Keratinocyte (primary cell): ENCODE measurements around the gene DMXL2. TPM values are rescaled to one million over a fixed set of nuclear protein-coding genes. Genes with fewer than 3 reads are reported as not detected.

Experiments
- DNase-seq: peaks from one replicate; pipeline ENCODE4 v3.0.0-alpha.2; 2011; ENCODE audit warnings: low read depth, missing footprints, low spot score
- FAIRE-seq: peaks from 2 replicates; lab custom pipeline; 2011; peaks lifted over from hg19 to GRCh38; lab: Jason Lieb, UNC
- H2AFZ ChIP-seq: 2 replicates; pipeline ENCODE4 v1.6.0; 2012; ENCODE audit warnings: low read length, control low read depth, inconsistent platforms; ENCODE audit not compliant: control insufficient read depth
- H3K27ac ChIP-seq: 2 replicates; pipeline ENCODE4 v1.5.1; 2011; ENCODE audit warnings: low read length; ENCODE audit not compliant: control insufficient read depth, insufficient read depth
- H3K27me3 ChIP-seq: 3 replicates; pipeline ENCODE4 v1.6.0; 2011; ENCODE audit warnings: low read length; ENCODE audit not compliant: control insufficient read depth, insufficient read depth; ENCODE audit errors: extremely low read depth
- H3K36me3 ChIP-seq, 2 experiments: 2 replicates in 1 of 2; 3 replicates in 1 of 2; pipeline ENCODE4 v1.5.1; 2011; ENCODE audit warnings: low read length in 2 of 2, mild to moderate bottlenecking in 1 of 2; ENCODE audit not compliant: control insufficient read depth in 2 of 2, insufficient read depth in 2 of 2; ENCODE audit errors: extremely low read depth in 1 of 2
- H3K4me1 ChIP-seq: 3 replicates; pipeline ENCODE4 v1.5.1; 2011; ENCODE audit warnings: low read length; ENCODE audit not compliant: control insufficient read depth, insufficient read depth; ENCODE audit errors: extremely low read depth
- H3K4me2 ChIP-seq: 3 replicates; pipeline ENCODE4 v1.6.0; 2011; ENCODE audit warnings: low read depth, low read length; ENCODE audit not compliant: control insufficient read depth, insufficient read depth; ENCODE audit errors: extremely low read depth
- H3K4me3 ChIP-seq, 3 experiments: fragments of 200-600 bp in 1 of 3; sonication (generic) in 1 of 3; 2 replicates in 2 of 3; 3 replicates in 1 of 3; pipeline ENCODE4 v1.5.1; 2011 to 2016; ENCODE audit warnings: low read length in 3 of 3, mild to moderate bottlenecking in 3 of 3, control low read depth in 2 of 3, inconsistent platforms in 1 of 3, low read depth in 1 of 3, mixed read lengths in 1 of 3, mixed run types in 1 of 3, moderate library complexity in 1 of 3; ENCODE audit not compliant: control insufficient read depth in 2 of 3, insufficient read depth in 2 of 3; ENCODE audit errors: extremely low read depth in 1 of 3
- H3K79me2 ChIP-seq: 2 replicates; pipeline ENCODE4 v1.6.0; 2012; ENCODE audit warnings: low read length; ENCODE audit not compliant: control insufficient read depth, insufficient read depth
- H3K9ac ChIP-seq: 3 replicates; pipeline ENCODE4 v1.6.0; 2011; ENCODE audit warnings: low read length; ENCODE audit not compliant: control insufficient read depth, insufficient read depth; ENCODE audit errors: extremely low read depth
- H3K9me1 ChIP-seq: 3 replicates; pipeline ENCODE4 v1.6.0; 2011; ENCODE audit warnings: low read length; ENCODE audit not compliant: control insufficient read depth, insufficient read depth; ENCODE audit errors: extremely low read depth
- H3K9me3 ChIP-seq: 2 replicates; pipeline ENCODE4 v1.5.1; 2012; ENCODE audit warnings: low read depth, low read length; ENCODE audit not compliant: control insufficient read depth
- H4K20me1 ChIP-seq: 3 replicates; pipeline ENCODE4 v1.6.0; 2011; ENCODE audit warnings: low read length; ENCODE audit not compliant: control insufficient read depth, insufficient read depth; ENCODE audit errors: extremely low read depth
- EZH2 ChIP-seq: IDR thresholded peaks from one replicate; pipeline ENCODE4 v1.6.1; 2012; ENCODE audit warnings: inconsistent platforms, mild to moderate bottlenecking, low read length, moderate library complexity
- dilution Hi-C: fragments of 300-500 bp; cut with MboI; formaldehyde crosslinking; loops from one replicate; pipeline ENCODE4 v1.7.0; 2020; ENCODE audit warnings: low sequenced_read_pairs; ENCODE audit not compliant: extremely low pct_ligation_motif_present
- polyA plus RNA-seq, 5 experiments: library from polyadenylated mRNA; depleted of rRNA in 3 of 5; stranded (reverse) in 3 of 5; stranded (forward) in 1 of 5; unstranded in 1 of 5; fragments of >200 nt; gene quantifications; 1 replicate in 1 of 5; 2 replicates in 3 of 5; 3 replicates in 1 of 5; pipeline versions ENCODE4 v1.2.1 to v1.2.3, GENCODE V29; 2011 to 2012; ENCODE audit warnings: missing spikeins in 2 of 5, low read depth in 1 of 5, low replicate concordance in 1 of 5
- TF ChIP-seq, protein P1 (sequence below), 3 experiments: IDR thresholded peaks in 1 of 3; conservative IDR thresholded peaks in 1 of 3; optimal IDR thresholded peaks in 1 of 3; 2 replicates in 2 of 3; 3 replicates in 1 of 3; pipeline versions ENCODE3 to v1.5.1; 2011; ENCODE audit warnings: low read length in 3 of 3, mild to moderate bottlenecking in 3 of 3, moderate library complexity in 2 of 3, control low read depth in 1 of 3, inconsistent platforms in 1 of 3; ENCODE audit not compliant: insufficient read depth in 2 of 3; ENCODE audit errors: extremely low read depth in 1 of 3

DMXL2 gene
- polyA plus RNA-seq, 1 donor (not counting 4 experiments of a cell fraction or from before 2014, with no cell fraction given), result 14.9 TPM

DNA sequence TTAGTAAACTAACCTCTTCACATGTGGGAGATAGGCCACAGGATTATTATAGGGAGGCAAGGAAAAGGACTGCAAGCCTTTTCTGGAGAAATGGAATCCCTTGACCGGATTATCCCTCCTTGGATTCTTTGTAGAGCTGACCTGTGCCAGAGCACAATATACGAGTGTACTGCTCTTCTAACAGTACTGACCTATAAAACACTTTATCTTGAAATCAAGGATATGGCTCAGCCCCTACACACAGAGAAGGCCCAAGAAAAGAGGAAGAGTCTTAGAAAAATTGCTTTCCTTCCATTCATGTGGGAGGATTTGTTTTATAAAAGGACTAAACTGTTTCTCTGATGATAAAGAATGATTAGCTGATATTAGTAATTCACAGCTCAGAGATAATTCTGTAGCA, 42.2 kb downstream of the DMXL2 start:
- Histone ChIP-seq H3K27me3 (no peaks in the 10 kb centered on the region), H3K27ac (no peak overlapping the region), H3K9me1 (no peaks in the 10 kb centered on the region), H3K9me3 (no peaks in the 10 kb centered on the region), H3K79me2 (peaks cover 1% of the 10 kb centered on the region), H3K9ac (no peak overlapping the region), H3K36me3 (no peaks in the 10 kb centered on the region), H2AFZ (no peak overlapping the region), H4K20me1 (no peaks in the 10 kb centered on the region), H3K4me2 (no peak overlapping the region), H3K4me3 (no peak overlapping the region), H3K4me1 (peaks cover 6% of the 10 kb centered on the region)
- DNase-seq, result no peak
- FAIRE-seq, result no peak
- no peak for TF ChIP-seq EZH2
- TF ChIP-seq, protein P1, sequence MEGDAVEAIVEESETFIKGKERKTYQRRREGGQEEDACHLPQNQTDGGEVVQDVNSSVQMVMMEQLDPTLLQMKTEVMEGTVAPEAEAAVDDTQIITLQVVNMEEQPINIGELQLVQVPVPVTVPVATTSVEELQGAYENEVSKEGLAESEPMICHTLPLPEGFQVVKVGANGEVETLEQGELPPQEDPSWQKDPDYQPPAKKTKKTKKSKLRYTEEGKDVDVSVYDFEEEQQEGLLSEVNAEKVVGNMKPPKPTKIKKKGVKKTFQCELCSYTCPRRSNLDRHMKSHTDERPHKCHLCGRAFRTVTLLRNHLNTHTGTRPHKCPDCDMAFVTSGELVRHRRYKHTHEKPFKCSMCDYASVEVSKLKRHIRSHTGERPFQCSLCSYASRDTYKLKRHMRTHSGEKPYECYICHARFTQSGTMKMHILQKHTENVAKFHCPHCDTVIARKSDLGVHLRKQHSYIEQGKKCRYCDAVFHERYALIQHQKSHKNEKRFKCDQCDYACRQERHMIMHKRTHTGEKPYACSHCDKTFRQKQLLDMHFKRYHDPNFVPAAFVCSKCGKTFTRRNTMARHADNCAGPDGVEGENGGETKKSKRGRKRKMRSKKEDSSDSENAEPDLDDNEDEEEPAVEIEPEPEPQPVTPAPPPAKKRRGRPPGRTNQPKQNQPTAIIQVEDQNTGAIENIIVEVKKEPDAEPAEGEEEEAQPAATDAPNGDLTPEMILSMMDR (optimal IDR thresholded peaks at IDR 0.05 in 1 of 3, IDR thresholded peaks at IDR 0.05 in 1 of 3, conservative IDR thresholded peaks at IDR 0.05 in 1 of 3; ENCODE audit: extremely low read depth in 1 of 3, insufficient read depth in 2 of 3, low read length in 3 of 3), result no peak
- dilution Hi-C loops, result no loop called here

DNA sequence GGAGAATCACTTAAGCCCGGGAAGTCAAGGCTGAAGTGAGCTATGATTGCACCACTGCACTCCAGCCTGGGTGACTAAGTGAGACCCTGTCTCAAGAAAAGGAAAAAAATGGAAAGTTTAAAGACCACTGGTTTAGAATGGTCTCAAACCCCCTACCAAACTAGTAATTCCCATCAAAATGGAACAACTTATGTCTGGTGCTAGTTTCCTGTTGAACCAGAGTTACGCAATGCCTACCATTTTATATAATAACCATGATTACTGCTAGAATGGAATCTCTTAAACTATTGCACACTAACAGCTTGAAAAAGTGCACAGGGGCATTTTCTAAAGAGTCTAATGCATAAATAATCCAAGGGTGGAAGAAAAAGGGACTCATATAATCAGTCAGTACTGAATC, 43.6 kb downstream of the DMXL2 start:
- dilution Hi-C loops, result no loop called here
- no peak for TF ChIP-seq EZH2
- TF ChIP-seq, protein P1 (optimal IDR thresholded peaks at IDR 0.05 in 1 of 3, IDR thresholded peaks at IDR 0.05 in 1 of 3, conservative IDR thresholded peaks at IDR 0.05 in 1 of 3; ENCODE audit: extremely low read depth in 1 of 3, insufficient read depth in 2 of 3, low read length in 3 of 3), result no peak
- no peaks in the 10 kb centered on the region for H3K9me3 ChIP-seq
- H3K79me2 ChIP-seq, result peaks cover 1% of the 10 kb centered on the region
- H2AFZ ChIP-seq, result no peak overlapping the region
- no peak overlapping the region for H3K4me3 ChIP-seq
- FAIRE-seq (no peak), DNase-seq (no peak)
- no peak overlapping the region for H3K4me2 ChIP-seq
- H3K27me3 ChIP-seq, result no peaks in the 10 kb centered on the region
- H3K27ac ChIP-seq, result no peak overlapping the region
- H3K36me3 ChIP-seq, result no peaks in the 10 kb centered on the region
- no peaks in the 10 kb centered on the region for H3K9me1 ChIP-seq
- no peaks in the 10 kb centered on the region for H4K20me1 ChIP-seq
- no peak overlapping the region for H3K9ac ChIP-seq
- H3K4me1 ChIP-seq, result peaks cover 6% of the 10 kb centered on the region
